HS-5 (cell line): Measurements from ENCODE around the gene RASGRF1.

Experiments used
- DNase-seq: peaks from one replicate; pipeline ENCODE4 v3.0.0-alpha.2; 2012; ENCODE audit warnings: low read depth

RASGRF1 gene

DNA sequence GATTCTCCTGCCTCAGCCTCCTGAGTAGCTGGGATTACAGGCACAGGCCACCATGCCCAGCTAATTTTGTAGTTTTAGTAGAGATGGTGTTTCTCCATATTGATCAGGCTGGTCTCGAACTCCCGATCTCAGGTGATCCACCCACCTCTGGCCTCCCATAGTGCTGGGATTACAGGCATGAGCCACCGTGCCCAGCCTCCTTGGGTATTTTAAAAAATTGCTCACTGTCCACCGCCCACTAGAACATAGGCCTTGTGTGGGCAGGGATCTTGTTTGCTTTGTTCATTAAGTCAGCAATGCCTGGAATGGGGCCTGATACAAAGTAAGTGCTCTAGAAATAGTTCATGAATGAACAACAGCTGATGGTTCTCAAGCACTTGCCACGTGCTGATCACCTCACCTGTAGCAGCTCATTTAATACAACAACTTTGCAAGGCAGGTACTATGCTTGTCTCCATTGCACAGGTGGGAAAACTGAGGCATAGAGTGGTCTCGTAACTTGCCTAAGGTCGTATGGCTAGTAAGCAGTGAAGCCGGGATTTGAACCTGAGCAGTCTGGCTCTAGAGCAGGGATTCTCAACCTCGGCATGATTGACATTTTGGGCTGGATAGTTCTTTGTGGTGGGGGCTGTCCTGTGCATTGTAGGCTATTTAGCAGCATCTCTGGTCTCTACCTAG is 133.0 kb downstream of the RASGRF1 start:
- DNase-seq, result no peak

DNA sequence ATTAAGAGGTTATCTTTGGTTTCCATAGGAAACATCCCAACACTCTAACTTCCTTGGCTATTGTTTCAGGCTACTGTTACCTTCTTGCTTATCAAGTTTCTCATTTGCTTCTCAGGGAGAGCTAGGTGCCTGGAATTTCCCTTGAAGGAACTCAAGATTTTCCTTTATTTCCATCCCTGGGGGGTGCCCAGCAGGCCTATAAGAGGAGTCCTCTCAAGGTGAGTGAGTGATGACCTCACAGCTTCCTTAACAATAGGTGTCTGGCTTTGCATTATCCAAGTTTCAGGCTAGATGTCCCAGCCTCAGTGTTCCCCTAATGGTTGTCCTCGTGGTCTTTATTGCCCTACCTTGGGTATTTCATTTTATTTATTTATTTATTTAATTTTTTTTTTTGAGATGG is 133.6 kb downstream of the RASGRF1 start:
- DNase-seq, result no peak

DNA sequence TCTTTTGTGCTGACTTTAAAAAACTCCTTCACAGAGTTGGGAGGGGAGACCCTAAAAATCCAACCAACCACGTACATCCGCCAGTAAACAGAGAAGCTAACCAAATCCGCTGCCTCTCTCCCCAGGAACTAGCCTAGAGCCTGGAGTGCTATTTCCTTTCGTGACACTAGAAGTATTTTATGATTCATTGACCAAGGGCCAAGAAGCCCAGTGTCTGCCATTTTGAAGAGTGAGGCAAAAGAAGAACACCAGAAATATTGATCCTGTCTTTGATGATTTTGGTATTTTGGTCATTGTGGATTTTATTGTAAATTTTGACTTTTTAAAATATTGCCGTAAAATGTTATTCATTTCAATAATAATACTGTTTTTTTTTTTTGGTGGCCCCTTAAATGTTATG is 135.2 kb downstream of the RASGRF1 start:
- DNase-seq, result no peak

DNA sequence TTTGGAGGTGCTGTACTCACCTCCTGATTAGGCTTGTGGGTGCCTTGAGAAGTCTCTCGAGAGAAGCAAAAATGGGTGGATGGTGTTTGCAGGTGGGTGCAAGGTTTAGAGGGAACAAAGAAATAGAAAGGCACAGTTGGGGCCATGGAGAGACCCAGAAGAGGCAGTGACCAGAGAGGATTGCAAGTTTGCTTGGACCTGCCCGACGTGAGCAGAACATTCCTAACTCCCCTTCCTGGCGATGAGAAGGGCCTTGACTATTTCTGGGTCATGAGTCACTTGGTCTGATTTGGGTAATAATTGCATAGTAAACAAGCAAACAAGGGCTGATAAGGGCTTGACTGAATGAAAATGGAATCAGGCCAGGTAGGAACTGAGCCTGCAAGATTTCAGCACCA is 138.7 kb downstream of the RASGRF1 start:
- DNase-seq, result peak; percentile 6

DNA sequence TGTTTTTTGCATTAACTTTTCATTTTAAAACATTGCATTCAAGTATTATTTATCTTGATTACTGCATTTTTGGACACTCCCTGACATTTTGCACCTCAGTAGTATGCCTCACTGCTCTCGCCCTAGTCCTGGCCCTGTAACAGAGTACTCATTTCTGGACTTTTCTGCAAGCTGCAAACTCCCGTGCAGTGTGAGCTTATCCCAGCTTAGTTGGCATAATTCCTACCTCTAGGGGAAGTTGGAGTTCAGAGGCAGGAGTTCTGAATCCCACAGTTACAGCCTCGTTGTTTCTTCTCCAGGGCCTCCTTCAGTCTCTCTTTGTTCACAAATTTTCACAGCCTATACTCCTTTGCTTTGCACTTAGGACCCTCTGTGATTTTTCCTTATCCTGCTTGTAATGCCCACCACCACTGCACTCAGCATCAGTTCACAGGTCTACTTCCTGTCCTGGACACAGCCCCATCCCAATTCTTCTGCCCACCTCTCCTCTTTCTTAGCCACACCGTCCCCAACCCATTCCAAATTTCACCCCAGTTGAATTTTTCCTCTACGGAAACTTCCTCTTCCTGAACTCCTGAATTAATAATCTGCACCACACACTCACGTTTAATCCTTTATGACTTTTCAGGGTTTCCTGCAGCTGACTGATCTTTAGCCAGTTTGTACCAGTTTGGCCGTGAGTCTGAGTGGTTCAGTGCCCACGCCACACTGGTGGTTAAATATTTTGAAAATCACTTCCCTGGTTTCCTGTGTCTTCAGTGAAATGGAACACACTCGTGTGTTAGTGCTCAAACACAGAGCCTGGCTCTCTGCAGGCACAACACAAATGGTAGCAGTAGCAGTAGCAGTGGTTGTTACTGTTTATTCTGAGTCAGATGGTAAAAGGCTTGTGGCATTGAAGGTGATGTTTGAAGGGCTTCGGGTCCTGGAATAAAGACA is 139.4 kb downstream of the RASGRF1 start:
- no peak for DNase-seq

DNA sequence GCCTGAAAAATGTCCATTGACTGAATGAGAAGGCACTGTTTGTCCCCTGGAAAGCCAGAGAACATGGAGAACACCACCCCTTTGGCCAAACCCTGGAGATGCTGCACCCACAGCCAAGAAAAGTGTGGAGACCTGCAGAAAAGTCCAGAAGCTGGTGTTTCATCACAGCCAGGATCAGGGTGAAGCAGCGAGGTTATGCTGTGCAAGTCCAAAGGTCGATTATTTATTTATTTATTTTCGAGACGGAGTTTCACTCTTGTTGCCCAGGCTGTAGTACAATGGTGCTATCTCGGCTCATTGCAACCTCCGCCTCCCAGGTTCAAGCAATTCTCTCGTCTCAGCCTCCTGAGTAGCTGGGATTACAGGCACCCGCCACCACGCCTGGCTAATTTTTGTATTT is 140.2 kb downstream of the RASGRF1 start:
- DNase-seq, result no peak

DNA sequence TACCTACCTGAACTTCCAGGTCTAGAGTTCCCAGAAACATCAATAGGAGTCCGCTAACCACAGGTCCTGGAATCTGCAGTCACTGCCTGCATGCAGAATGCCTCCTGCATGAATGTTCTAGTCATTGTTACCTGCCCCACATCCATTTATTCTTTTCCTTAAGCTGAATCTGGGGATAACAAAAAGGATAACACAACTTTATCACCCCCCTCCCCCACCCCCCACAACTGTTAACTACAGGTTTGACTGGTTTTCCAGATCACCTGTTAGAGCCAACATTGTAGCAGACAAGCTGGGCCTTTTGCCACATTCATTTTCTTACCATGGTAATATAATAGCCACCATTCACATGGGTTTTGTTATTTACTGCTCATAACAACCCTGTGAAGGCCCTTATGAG is 141.1 kb downstream of the RASGRF1 start:
- no peak for DNase-seq

DNA sequence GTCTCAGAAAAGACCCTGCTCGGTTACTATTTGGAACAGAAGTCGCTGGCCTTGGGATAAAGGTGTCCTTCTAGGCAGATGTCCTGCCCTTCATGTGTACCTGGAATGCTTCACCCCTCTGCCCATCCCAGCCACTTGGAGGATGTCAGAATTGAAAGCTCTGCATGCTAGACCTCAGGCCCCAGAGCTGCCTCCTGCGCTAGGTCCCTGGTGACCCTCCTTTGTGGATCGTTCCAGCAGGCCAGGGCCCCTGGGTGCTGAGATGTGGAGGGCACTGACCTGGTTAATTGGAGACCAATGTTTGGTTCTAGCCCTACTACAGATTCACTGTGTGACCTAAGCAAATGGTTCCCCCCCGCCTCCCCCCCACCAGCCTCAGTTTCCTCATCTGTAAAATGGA is 143.1 kb downstream of the RASGRF1 start:
- no peak for DNase-seq

DNA sequence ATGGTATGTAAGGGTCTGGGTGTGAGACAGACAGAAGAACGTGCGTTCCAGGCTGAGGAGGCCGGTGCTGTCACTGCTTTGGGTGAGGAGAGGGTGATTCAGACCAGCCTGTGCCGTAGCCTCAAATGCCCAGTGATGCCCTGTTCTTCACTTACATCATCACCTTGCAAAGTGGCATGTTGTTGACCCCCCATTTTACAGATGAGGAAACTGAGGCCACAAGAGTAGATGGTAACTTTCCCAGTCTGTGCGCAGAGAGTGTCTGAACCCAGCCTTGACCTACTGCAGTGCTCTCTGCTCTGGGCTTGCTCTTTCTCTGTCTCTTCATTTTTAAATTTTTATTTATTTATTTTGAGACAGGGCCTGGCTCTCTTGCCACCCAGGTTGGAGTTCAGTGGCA is 144.1 kb downstream of the RASGRF1 start:
- DNase-seq, result no peak

DNA sequence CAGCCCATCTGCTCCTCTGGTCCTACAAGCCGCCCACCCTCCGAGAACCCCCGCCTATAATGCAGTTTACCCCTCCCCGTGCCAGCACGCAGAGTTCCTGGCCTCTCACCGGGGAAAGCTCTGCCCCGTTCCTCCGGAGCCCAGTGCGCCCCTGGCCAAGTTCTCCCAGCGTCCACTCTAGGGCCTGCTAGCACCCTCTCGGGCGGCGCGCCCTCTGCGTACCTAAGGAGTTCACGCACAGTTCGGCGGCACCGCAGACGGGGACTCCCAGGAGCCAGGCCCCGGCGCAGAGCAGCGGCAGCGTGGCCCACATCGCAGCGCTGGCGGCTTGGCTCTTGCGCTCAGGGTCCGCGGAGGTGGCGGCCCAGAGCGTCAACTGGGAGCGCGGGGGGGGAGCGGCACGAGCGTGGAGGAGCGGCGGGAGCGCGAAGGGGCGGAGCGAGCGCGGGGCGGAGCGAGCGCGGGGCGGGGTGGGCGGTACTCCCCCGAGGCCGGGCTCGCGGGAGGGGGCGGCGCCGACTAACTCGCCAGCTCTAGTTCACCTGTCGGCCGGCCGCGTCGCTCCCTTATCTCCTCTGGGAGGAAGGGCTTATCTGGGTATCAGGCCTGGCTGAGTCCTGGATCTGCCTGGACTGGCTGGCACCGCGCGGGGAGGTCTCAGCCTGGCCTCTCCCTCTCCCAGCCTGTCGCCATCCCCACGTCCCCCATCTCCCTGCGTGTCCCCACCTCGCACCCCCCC is 145.7 kb downstream of the RASGRF1 start, which contains the start of gene CTSH:
Gene CTSH (minus strand): TSS at position 378 of the 739 bp plus-strand sequence. CDS start 65 bp downstream, at position 313.
- DNase-seq, result no peak

DNA sequence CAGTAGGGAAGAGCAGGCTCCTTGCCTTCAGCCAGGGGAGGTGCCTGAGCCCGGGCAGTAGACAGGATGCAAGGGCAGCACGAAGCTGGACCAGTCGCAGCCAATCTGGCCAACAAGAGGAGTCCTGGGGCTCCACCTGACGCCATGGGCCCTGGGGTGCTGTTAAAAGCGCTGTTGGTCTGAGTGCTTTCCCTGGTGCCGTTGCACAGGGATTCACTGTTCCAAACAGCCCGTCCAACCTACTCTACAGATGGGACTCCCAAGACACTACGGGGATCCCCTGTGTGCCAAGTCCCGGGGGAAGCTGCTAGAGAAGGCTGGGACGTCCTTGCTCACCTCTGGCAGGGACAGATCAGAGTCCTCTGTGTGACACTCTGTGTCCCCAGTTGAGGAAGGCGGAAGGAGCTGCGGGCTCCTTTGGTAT is 146.4 kb downstream of the RASGRF1 start:
- no peak for DNase-seq

DNA sequence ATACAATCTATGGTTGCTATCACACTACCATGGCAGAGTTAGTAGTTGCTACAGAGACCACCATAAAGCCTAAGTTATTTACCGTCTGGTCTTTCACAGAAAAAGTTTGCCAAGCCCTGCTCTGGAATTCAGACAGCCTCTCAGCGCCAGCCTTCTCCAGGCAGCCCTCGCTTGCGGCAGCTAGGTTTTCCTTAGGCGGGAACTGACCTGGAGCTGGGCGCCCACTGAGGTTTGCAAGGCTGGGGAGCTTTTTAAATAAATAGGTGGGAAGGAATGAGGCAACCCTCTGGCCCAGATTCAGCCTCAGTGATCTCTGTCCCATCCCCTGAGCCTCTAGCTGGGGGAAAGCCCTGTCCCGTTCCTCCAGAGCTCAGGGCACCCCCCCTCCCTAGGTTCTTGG is 146.9 kb downstream of the RASGRF1 start:
- DNase-seq, result no peak

DNA sequence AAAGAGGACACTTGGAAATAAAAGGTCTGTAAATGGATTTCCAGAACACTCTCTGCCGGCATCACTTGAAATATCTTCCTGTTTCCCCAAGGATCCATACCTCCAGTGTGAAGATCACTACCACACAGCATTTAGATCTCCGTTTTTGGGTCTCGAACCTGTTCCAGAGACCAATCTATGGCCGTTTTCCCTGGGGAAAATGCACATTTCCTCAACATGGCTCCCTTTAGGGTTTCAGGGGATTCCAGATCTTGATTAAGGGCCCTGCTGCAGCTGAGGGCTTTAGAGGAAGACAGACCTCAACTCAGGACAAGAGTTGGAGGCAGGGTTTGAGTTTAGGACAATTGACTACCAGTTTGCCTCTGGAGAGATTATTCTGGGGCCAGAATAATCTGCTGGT is 147.8 kb downstream of the RASGRF1 start:
- no peak for DNase-seq

DNA sequence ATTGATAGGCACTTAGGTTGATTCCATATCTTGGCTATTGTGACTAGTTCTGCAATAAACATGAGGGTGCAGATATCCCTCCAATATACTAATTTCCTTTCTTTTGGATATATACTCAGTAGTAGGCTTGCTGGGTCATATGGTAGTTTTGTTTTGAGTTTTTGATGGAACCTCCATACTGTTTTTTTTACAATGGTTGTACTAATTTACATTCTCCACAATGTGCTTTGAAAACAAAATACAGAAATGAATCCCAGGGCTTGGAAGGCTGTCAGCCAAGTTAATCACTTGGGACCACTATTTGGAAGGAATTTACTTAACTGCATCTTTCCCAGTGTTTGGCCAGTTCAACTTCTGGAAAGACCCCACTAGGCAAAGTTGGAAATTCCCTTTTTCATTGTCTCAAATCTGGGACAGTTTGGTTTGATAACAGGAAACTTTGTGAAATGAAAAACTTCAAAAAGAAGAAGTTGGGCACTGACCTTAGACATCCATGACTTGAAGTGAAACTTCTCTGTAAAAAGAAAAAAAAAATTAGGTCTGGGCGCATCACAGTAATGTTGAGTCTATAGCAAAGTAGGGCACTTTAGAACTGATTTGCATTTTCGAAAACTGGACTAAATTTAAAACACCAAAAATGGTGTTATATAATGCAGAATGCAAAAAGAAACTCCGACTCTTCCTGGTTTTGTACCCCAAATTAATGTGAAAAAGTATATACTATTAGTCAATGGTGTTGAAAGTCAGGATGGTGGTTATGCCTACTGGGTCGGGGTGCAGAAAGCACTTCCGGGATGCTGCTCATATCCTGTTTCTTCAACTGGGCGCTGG is 151.7 kb downstream of the RASGRF1 start:
- no peak for DNase-seq

DNA sequence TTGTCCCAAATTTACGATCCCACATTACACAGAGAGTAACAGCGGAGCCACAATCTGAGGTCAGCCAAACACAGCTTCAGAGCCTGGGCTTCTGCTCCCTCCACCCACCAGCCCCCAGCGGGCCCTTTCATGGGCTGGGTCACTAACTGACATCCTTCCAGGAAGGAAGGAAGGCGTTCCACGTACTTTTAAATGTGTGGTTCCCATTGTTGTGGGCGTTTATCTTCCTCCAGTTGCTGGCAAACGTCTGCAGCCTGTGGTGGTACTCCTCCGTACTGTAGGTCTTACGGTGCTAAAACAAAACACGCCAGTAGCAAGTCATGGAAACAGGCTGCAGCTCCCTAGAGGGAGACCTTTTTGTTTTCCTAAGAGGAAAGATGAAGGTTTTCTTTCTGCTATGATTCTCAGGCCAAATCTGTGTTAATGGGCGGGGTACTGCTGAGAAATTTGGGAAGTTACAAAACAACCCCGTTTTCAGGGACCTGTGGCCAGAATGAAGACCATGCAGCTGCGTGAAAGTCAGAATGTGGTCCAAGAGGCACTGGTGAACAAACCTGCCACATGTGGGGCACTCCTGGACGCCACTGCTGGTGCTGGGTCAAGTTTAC is 153.3 kb downstream of the RASGRF1 start:
- no peak for DNase-seq

DNA sequence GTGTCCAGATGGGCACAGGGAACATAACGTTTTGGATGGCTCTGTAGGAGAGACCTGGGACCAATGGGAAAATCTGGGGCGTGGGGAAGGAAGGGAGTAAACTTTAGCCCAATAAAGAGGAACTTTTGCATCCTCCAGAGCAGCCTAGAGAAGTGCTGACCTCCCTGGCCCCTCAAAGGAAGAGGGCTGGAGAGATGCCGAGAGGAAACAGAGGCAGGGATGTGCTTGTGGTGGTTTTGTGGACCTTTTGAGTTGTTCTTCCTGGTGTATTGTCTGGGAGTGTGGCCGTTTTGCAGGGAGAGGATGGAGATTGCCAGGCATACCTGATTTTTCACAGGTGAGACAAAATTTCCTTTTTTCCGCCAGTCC is 155.9 kb downstream of the RASGRF1 start:
- no peak for DNase-seq

DNA sequence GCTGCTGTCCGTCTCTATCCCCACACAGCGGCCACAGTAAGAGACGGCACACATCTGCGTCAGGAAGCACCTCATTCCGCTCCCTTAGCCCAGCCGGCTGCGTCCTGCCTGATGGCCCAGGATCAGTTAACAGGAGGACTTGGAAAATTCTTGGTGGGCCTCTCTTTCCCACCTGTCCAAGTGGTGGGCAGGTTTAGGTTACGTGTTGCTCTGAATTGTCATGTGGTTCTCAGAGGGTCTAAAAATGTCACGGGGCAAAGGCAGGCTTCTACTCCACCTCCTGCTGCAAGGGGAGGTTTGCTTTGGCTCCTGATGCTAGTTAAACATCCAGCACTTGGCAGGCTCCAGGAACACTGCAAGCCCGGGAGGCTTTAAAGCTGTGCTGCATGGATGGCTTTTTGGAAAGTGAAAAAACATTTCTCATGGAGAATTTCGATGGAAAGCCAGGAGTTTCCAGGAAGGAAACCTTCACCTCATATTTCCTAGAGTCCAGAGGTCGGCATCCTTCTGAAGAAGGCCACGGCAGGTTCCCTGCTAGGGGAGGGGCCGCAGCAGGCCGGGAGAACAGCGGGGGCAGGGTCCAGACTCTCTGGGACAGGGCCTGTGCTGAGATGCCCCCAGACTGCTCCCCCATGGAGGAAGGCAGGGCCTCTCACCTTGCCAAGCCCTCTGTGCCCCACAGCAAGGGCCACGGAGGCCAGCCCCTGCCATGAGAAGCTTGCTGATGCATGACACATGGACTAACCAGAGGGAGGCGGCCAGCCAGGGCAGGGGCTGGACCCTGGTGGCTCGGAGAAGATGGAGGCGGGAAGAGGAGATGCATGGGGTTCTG is 156.5 kb downstream of the RASGRF1 start:
- no peak for DNase-seq

DNA sequence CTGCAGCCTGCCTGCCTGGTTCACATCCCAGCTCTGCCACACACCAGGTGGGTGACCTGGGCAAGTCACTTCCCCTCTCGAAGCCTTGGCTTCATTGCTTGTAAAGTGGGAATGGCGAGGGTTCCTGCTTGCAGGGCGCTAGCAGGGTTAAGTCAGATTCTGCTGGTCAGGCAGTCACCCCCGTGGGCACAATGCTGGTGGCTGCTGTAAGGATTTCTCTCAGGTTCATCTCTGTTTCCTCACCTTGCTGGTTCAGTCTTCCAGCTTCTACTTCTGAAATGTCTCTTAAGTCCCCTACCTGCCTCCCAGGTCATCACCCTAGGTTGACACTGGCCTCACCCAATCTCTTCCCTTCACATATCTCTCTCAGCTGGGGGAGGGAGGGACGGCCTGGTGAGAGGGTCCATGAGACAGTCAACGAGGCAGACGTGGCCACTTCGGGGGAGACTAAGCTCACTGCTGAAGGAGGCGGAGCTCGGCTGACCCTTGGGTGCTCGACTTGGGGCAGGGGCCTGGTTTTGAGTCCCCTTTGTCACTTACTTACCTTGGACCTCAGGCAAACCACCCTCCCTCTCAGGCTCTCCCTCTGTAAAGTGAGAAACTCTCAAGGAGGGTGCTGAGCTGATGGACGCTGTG is 157.3 kb downstream of the RASGRF1 start:
- DNase-seq, result no peak

DNA sequence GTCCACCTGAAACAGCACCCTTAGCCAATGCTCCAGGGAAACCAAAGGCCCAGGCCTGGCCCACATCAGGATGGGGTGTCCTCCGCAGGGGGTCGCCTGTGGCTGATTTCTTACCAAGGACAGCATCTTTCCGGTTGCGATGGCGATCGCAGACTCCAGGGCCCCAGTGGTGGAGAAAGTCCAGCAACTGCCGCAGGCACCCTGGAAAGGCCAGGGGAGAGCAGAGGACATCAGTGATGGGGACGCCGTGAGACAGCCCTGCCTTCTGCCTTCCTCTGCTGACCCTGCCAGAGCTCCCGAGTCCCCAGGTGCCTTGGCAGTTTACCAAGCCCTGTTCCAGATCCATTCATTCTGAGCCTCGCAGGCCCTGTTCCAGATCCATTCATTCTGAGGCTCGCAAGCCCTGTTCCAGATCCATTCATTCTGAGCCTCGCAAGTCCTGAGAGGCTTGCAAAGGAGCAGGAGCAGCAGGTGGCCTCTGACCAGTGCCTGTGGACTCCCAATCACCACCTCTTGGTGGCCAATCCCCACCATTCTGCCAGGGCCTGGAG is 158.2 kb downstream of the RASGRF1 start:
- DNase-seq, result no peak
